Fibroblast of mammary gland (primary cell): ENCODE measurements around the gene LCA5.
"Not testable (repeated sequence)": the region's sequence is repeated elsewhere in the genome, so short reads cannot be mapped to it uniquely, and the experiment has no call there.

Experiments used
- DNase-seq: peaks from one replicate; pipeline ENCODE4 v3.0.0-alpha.2; 2010; ENCODE audit warnings: low read depth
- H3K4me3 ChIP-seq: 2 replicates; pipeline ENCODE4 v1.5.1; 2011; ENCODE audit warnings: low read depth, mild to moderate bottlenecking, low read length, moderate library complexity; ENCODE audit not compliant: control insufficient read depth
- TF ChIP-seq, protein P1 (sequence below): conservative IDR thresholded peaks from 2 replicates; pipeline ENCODE4 v1.5.1; 2011; ENCODE audit warnings: low read depth, low read length, inconsistent platforms; ENCODE audit not compliant: control insufficient read depth, insufficient read depth

LCA5 gene

DNA sequence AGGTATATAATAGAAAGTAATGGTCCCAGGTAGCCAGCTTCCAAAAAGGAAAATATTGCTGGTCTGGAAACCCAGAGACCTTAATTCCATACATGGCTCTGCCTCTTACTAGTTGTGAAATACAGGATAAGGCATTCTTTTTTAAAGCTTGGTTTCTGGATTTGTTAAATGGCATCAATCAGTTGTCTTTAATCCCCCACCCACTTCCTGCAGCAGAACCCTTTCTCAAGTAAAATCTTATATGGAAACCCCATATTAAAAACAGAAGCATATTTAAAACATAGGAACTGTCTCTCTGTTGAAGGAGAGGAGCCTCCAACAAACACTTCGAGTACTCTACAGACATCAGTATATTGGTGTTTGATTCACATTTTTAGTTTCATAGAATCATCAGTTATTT lies 6.2 kb upstream of the LCA5 start:
- no peak for DNase-seq
- no peak overlapping the region for H3K4me3 ChIP-seq
- TF ChIP-seq, protein P1, sequence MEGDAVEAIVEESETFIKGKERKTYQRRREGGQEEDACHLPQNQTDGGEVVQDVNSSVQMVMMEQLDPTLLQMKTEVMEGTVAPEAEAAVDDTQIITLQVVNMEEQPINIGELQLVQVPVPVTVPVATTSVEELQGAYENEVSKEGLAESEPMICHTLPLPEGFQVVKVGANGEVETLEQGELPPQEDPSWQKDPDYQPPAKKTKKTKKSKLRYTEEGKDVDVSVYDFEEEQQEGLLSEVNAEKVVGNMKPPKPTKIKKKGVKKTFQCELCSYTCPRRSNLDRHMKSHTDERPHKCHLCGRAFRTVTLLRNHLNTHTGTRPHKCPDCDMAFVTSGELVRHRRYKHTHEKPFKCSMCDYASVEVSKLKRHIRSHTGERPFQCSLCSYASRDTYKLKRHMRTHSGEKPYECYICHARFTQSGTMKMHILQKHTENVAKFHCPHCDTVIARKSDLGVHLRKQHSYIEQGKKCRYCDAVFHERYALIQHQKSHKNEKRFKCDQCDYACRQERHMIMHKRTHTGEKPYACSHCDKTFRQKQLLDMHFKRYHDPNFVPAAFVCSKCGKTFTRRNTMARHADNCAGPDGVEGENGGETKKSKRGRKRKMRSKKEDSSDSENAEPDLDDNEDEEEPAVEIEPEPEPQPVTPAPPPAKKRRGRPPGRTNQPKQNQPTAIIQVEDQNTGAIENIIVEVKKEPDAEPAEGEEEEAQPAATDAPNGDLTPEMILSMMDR: no peak

DNA sequence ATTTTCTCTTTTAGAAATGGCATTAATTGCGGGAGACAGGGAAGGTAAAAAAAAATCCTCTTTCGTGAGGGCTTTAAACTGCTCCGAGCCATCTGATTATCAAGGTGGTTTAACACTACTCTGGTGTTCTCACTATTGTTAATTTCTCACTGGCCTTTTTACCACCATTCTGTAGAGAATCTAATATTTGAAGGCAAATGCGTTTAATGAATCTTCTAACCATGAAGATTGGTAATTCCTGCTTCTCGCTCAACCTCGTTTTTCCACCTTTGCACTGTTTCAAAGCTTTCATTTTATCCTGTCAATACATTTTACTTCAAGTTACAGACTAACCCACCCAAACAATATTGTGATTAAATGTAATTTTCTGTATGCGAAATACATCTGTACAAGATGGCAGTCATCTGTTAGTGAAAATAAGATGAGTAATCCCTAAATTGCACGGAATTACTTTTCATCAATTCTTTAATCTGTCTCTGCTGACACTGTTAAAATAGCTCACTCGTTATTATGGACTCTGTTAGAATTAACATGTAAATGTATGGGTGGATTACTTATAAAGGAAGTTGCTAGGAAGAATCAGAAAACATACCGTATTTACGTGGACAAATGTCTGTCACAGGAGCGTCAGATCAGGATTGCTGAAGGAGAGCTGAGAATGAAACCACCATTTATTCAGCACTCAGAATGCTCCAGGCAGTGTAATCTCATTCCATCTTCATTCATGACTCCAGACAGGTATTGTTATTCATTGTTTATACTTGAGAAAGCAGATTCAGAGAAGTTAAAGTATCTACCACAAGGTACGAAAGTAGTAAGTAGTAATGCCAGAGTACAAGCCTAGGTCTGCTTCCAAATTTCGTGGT lies 1.1 kb upstream of the LCA5 start:
- peak overlapping the region; percentile 91 for H3K4me3 ChIP-seq
- TF ChIP-seq, protein P1: no peak
- DNase-seq: peak; percentile 42

GRCh38 chr6:79536585-79536953 lies 661 bp downstream of the LCA5 start:
- H3K4me3 ChIP-seq: peak overlapping the region; percentile 91
- DNase-seq: peak; percentile 49
- TF ChIP-seq, protein P1: no peak

DNA sequence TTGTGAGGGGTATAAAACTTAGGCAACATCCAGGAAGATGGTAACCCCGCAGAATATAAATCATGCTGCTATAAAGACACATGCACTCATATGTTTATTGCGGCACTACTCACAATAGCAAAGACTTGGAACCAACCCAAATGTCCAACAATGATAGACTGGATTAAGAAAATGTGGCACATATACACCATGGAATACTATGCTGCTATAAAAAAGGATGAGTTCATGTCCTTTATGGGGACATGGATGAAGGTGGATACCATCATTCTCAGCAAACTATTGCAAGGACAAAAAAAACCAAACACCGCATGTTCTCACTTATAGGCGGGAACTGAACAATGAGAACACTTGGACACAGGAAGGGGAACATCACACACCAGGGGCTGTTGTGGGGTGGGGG lies 7.7 kb downstream of the LCA5 start:
- not testable (repeated sequence) for H3K4me3 ChIP-seq, DNase-seq

- TF ChIP-seq, protein P1: no peak
- no peak overlapping the region for H3K4me3 ChIP-seq
- no peak for DNase-seq
Measured at GRCh38 chr6:79526897-79527296, 10.3 kb downstream of the LCA5 start.

- peak; percentile 87 for DNase-seq
- TF ChIP-seq, protein P1: no peak
- no peak overlapping the region for H3K4me3 ChIP-seq
Measured at GRCh38 chr6:79525272-79526100, 11.7 kb downstream of the LCA5 start.

DNA sequence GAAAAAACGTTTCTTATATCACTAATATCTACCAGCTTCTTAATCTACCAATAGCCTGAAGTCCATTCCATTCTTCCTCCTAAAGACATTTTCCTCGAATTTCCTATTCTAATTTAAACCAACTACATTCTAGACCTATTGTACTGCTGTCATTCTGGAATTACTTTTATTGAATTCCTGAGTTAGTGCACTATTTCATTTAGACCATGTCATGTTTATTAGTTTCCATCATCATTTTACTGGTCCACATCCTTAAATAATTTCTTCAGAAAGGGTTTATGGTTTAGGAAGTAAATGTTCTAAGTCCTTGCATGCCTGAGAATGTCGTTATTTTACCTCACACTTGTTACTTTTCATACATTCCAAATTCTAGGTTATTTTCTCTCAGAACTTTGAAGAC lies 13.2 kb downstream of the LCA5 start:
- no peak overlapping the region for H3K4me3 ChIP-seq
- TF ChIP-seq, protein P1: no peak
- no peak for DNase-seq
